ENCODE results near the gene ZNF189.
A peak's percentile ranks its signal among the peaks of the same experiment; 100 is the strongest.

DNA sequence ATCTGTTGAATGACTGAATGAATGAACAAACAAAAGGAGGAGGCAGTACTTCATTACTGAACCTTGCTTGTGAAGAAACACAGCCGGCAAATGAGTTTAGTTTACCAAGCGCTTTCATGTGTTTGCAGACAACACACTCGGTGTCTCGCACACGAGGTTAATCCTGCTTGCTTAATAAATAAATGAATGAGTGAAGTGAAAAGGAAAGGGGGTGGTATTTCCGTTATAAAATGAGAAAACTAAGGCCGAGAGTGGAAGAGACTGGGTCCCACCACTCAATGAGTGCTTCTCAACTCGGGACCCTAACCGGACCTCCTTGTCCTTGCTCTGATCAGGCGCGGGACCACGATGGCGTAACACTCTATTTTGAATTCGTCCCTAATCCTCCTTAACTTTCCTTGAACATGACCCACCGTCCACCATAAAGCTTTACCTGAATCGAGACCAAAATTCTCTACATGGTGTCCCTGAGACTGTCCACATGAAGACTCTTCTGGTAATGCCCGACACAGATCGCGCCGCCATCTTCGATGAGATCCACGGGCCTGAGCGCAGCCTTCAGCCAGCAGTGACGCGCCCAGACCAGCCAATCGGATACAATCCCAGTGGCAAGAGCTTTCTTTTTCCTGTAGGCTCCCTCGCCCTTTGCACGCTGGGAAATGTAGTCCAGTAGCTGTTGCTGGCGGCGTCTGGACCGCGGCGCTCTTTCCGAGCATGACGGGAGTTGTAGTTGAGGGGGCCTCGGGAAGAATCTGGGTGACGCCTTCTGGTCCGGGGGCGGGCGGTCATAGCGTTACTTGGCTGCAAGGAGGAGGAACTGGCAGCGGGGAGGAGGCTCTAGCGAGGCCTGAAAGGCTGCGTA lies at the start of gene ZNF189, which contains the start of gene MRPL50:
- TF ChIP-seq, protein P1, sequence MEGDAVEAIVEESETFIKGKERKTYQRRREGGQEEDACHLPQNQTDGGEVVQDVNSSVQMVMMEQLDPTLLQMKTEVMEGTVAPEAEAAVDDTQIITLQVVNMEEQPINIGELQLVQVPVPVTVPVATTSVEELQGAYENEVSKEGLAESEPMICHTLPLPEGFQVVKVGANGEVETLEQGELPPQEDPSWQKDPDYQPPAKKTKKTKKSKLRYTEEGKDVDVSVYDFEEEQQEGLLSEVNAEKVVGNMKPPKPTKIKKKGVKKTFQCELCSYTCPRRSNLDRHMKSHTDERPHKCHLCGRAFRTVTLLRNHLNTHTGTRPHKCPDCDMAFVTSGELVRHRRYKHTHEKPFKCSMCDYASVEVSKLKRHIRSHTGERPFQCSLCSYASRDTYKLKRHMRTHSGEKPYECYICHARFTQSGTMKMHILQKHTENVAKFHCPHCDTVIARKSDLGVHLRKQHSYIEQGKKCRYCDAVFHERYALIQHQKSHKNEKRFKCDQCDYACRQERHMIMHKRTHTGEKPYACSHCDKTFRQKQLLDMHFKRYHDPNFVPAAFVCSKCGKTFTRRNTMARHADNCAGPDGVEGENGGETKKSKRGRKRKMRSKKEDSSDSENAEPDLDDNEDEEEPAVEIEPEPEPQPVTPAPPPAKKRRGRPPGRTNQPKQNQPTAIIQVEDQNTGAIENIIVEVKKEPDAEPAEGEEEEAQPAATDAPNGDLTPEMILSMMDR (IDR thresholded peaks at IDR 0.05 in 4 of 5, conservative IDR thresholded peaks at IDR 0.05 in 1 of 5): no peak
- peak; percentile 66 to 79 for TF ChIP-seq POLR2A (IDR thresholded peaks at IDR 0.05)
